ENCODE measurements around the gene MAST1. TPM values are rescaled to one million over a fixed set of nuclear protein-coding genes. Genes with fewer than 3 reads are reported as not detected.
"Not testable (repeated sequence)": the region's sequence is repeated elsewhere in the genome, so short reads cannot be mapped to it uniquely, and the experiment has no call there.

The MAST1 gene
- total RNA-seq, 1 donor from 2014 or later, result 0.88 TPM

DNA sequence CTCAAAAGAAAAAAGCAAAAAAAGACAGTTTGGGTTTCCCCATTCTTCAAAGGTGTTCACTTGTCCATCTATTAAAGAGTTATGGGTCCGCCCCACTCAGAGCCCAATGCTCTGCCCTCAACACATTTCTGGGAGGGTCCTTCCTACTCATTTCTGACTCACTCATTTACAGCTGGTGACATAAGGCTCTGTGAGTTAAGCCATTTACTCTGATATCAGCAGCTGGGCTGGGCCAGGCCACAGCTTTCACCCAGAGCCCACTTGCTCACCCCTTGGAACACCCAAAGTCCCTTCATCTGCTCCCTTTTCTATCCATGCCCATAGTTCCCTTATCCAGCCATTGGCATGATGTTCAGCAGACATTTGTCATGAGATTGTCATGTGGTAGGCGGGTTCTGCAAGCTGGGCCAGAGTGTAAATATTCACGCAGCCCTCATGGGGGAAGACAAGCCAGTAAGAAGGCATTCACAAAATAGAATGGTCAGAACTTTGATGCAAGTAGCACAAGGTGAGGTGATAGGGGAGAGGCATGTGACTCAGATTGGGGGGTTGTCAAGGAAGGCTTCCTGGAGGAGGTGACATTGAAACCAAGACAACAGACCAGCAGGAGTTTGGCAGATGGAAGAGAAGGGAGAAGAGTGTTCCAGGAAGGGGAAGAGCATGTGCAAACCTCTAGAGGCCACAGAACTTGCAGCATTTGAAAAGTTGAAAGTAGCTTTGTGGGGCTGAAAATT lies 5.9 kb downstream of the MAST1 start:
- TF ChIP-seq, protein P1, sequence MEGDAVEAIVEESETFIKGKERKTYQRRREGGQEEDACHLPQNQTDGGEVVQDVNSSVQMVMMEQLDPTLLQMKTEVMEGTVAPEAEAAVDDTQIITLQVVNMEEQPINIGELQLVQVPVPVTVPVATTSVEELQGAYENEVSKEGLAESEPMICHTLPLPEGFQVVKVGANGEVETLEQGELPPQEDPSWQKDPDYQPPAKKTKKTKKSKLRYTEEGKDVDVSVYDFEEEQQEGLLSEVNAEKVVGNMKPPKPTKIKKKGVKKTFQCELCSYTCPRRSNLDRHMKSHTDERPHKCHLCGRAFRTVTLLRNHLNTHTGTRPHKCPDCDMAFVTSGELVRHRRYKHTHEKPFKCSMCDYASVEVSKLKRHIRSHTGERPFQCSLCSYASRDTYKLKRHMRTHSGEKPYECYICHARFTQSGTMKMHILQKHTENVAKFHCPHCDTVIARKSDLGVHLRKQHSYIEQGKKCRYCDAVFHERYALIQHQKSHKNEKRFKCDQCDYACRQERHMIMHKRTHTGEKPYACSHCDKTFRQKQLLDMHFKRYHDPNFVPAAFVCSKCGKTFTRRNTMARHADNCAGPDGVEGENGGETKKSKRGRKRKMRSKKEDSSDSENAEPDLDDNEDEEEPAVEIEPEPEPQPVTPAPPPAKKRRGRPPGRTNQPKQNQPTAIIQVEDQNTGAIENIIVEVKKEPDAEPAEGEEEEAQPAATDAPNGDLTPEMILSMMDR (IDR thresholded peaks at IDR 0.05; ENCODE audit: insufficient read depth, low read length, poor library complexity, severe bottlenecking), result no peak
- Histone ChIP-seq H3K27me3 (ENCODE audit: control insufficient read depth, insufficient read depth, low read length) (peaks cover 37% of the 10 kb centered on the region), H3K4me3 (ENCODE audit: low read depth, low read length) (no peak overlapping the region), H3K36me3 (ENCODE audit: control insufficient read depth, insufficient read depth, low read length) (no peaks in the 10 kb centered on the region)
- no peak for DNase-seq (ENCODE audit: low read depth)

DNA sequence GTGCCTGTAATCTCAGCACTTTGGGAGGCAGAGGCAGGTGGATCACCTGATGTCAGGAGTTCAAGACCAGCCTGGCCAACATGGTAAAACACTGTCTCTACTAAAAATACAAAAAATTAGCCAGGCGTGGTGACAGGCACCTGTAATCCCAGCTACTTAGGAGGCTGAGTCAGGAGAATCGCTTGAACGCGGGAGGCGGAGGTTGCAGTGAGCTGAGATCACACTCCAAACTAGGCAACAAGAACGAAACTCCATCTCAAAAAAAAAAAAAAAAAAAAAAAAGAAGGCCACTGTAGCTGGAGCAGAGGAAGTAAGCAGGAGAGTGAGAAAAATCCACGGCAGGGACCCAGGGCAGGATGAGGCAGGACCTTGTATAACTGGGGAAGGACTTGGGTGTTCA lies 8.3 kb downstream of the MAST1 start:
- not testable (repeated sequence) for H3K4me3 ChIP-seq (ENCODE audit: low read depth, low read length); DNase-seq (ENCODE audit: low read depth); H3K36me3 ChIP-seq (ENCODE audit: control insufficient read depth, insufficient read depth, low read length)
- H3K27me3 ChIP-seq (ENCODE audit: control insufficient read depth, insufficient read depth, low read length), result peaks cover 15% of the 10 kb centered on the region

DNA sequence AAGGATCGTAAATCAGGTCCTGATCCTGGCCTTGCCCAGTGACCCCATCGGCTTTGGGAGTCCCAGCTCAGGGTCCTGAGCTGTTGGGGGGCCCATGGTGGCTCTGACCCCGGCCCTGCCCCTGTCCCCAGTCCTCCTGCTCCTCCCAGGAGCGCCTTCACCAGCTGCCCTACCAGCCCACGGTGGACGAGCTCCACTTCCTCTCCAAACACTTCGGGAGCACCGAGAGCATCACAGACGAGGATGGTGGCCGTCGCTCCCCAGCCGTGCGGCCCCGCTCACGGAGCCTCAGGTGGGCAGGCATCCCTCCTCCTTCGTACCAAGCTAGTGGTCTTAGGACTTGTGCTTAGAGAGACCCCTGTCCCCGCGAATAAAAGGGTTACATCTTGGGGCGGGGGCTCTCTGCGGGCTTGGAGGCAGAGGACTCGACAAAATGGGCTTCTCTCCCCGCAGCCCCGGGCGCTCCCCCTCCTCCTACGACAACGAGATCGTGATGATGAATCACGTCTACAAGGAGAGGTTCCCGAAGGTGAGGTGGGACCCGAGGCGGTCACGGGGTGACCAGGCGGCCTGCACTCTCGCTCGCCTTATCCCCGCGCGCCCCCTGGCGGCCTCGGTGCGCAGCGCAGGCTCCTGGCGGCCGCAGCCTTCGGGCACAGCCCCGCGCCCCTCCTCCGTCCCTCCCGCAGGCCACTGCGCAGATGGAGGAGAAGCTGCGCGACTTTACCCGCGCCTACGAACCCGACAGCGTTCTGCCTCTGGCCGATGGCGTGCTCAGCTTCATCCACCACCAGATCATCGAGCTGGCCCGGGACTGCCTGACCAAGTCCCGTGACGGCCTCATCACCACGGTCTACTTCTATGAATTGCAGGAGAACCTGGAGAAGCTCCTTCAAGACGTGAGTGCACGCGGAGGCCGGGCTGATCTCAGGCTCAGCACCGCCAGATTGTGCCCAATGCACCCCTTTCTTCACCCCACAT lies 9.1 kb downstream of the MAST1 start:
- H3K4me3 ChIP-seq (ENCODE audit: low read depth, low read length), result no peak overlapping the region
- H3K36me3 ChIP-seq (ENCODE audit: control insufficient read depth, insufficient read depth, low read length), result no peaks in the 10 kb centered on the region
- peak; percentile 43 for DNase-seq (ENCODE audit: low read depth)

DNA sequence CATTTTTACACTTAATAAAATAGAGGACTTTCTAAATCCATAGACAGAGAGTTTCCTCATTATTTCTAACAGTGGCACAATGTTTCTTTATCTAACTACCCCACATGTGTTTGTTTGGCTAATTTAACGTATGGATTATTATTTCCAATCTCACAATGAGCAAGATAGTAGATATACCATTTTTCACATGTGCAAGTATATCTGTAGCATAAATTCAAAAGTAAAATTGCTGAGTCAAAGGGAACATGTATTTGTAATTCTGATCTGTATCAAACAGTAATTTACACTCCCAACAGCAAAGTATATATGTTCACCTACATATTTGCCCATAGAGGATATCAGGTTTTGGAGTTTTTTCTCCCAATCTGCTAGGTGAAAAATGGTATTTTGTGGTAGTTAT lies 18.3 kb downstream of the MAST1 start:
- no peaks in the 10 kb centered on the region for H3K36me3 ChIP-seq (ENCODE audit: control insufficient read depth, insufficient read depth, low read length)
- DNase-seq (ENCODE audit: low read depth), result no peak
- no peak overlapping the region for H3K4me3 ChIP-seq (ENCODE audit: low read depth, low read length)
- TF ChIP-seq, protein P1 (IDR thresholded peaks at IDR 0.05; ENCODE audit: insufficient read depth, low read length, poor library complexity, severe bottlenecking), result no peak
- H3K27me3 ChIP-seq (ENCODE audit: control insufficient read depth, insufficient read depth, low read length), result no peaks in the 10 kb centered on the region

More for the DNA sequence above, 9.1 kb downstream of the MAST1 start:
- H3K27me3 ChIP-seq (ENCODE audit: control insufficient read depth, insufficient read depth, low read length), result peaks cover 11% of the 10 kb centered on the region
- TF ChIP-seq, protein P1 (IDR thresholded peaks at IDR 0.05; ENCODE audit: insufficient read depth, low read length, poor library complexity, severe bottlenecking), result peak; percentile 66

DNA sequence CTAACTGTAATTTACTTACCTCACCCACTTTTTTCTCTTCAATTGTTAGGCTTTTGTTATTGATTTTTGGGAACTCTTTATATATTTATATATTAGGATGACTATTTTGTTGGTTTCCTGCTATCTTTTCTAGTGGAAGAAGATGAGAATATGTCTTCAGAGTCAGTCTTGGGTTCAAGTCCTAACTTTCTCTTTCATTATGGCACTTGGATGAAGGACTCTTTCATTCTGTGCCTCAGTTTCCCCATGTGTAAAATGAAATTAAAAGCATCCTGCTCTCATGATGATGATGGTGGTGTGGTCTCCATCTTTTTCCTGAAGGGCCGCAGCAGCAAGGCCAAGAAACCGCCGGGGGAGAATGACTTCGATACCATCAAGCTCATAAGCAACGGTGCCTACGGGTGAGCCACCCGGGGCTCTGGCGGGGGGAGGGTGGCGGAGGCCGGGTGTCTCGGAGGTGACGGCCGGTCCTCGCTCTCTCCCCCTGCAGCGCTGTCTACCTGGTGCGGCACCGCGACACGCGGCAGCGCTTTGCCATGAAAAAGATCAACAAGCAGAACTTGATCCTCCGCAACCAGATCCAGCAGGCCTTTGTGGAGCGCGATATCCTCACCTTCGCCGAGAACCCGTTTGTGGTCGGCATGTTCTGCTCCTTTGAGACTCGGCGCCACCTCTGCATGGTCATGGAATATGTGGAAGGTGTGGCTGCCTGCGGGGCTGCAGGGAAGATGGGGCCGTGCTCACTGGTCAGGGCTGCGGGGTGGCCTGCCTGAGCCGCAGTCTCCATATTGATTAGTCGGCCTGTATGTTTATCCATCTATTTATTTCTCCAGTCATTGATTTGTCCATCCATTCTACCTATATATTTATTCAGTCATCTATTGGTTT lies 20.0 kb downstream of the MAST1 start:
- TF ChIP-seq, protein P1 (IDR thresholded peaks at IDR 0.05; ENCODE audit: insufficient read depth, low read length, poor library complexity, severe bottlenecking), result no peak
- no peak for DNase-seq (ENCODE audit: low read depth)
- Histone ChIP-seq H3K27me3 (ENCODE audit: control insufficient read depth, insufficient read depth, low read length) (no peaks in the 10 kb centered on the region), H3K4me3 (ENCODE audit: low read depth, low read length) (no peak overlapping the region), H3K36me3 (ENCODE audit: control insufficient read depth, insufficient read depth, low read length) (no peaks in the 10 kb centered on the region)

All from kidney epithelial cell (primary cell).